Measurements from ENCODE around the gene RNF224. TPM values are rescaled to one million over a fixed set of nuclear protein-coding genes. Genes with fewer than 3 reads are reported as not detected.

Gene RNF224
- total and polyA plus RNA-seq, 3 experiments from 2014 or later, result not detected

GRCh38 chr9:137200311-137201204 is 26.7 kb upstream of the RNF224 start, which contains the start of gene TPRN:
Gene TPRN (minus strand): TSS chr9:137200741. CDS start chr9:137200711, 30 bp downstream.
- POLR2A ChIA-PET, result interaction anchor here (0.6 to 2.5 kb wide), 12 partner anchors 12 to 393 kb away, joined by 3 to 20 read pairs (median 4); partner anchors contain the start of genes ANAPC2, MAN1B1, NELFB and RABL6
- Mint-ChIP-seq H3K4me3 (peak within 1 kb of the TSS; percentile 79 to 98 (median 83)), H3K27ac (peak within 1 kb of the TSS; percentile 66 to 97 (median 78)), H3K4me1 (peaks cover 20 to 35% (median 21%) of the 10 kb centered on the region in 3 donors), H3K36me3 (peaks cover 0 to 2% (median 0%) of the 10 kb centered on the region in 3 donors), H3K9me3 (no peaks in the 10 kb centered on the region), H3K27me3 (no peaks in the 10 kb centered on the region)
- H3K36me3 ChIP-seq (ENCODE audit: insufficient read depth, low read length), result no peaks in the 10 kb centered on the region
- peak; percentile 95 to 99 (median 98) for DNase-seq
- peaks cover 30% of the 10 kb centered on the region for H3K4me1 ChIP-seq (ENCODE audit: insufficient read depth, low read length)
- no peaks in the 10 kb centered on the region for H3K9me3 ChIP-seq (ENCODE audit: low read length)
- H3K27ac ChIP-seq (ENCODE audit: low read depth, low read length), result peak within 1 kb of the TSS; percentile 74
- CTCF ChIA-PET, result interaction anchor here (0.7 to 2.6 kb wide), 5 partner anchors 11 to 104 kb away, joined by 3 to 13 read pairs (median 4); partner anchors contain the start of genes ANAPC2, CYSRT1, RNF224 and SSNA1
- peak within 1 kb of the TSS; percentile 78 for H3K4me3 ChIP-seq (ENCODE audit: low read length)
- H3K27me3 ChIP-seq (ENCODE audit: insufficient read depth, low read length, poor library complexity, severe bottlenecking), result no peaks in the 10 kb centered on the region

DNA sequence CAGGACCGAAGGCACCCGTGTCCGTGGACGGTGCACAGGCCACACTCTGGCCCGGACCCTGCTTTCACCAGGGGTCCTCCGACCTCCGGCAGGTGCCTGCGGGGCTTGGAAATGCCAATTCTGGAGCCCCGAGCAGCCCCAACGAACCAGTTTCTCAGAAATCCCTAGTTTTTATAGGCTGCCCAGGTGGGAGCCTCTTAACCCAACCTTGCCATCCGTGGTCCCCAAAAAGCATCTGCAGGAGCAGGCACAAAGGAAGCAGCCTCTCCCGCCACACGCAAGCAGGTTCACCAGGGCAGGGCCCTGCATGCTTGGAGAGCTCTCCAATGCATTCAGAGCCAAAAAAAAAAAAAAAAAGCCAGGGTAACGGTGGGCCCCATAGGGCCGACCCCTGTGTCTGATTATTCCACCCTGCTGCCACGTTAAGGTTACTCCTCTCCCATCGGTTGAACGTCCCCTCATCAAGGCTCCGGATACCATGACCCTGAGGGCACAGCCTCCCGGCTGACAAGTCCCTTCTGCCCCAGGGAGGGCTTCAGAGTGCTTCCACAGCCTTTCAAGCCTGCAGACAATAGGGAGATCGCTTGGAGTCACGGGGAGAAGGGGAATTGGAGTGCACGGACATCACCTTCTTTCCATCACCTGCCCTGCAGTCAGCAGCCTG is 26.0 kb upstream of the RNF224 start:
- Mint-ChIP-seq H3K4me3 (peak overlapping the region; percentile 79 to 98 (median 83)), H3K27me3 (no peaks in the 10 kb centered on the region), H3K9me3 (no peaks in the 10 kb centered on the region), H3K4me1 (peaks cover 25 to 43% (median 27%) of the 10 kb centered on the region in 3 donors), H3K27ac (peak overlapping the region; percentile 66 to 97 (median 78)), H3K36me3 (peaks cover 0 to 2% (median 0%) of the 10 kb centered on the region in 3 donors)
- H3K27me3 ChIP-seq (ENCODE audit: insufficient read depth, low read length, poor library complexity, severe bottlenecking), result no peaks in the 10 kb centered on the region
- peak overlapping the region; percentile 78 for H3K4me3 ChIP-seq (ENCODE audit: low read length)
- ChIA-PET CTCF (interaction anchor here (1.0 to 2.6 kb wide), 4 partner anchors 12 to 26 kb away, joined by 3 to 13 read pairs (median 4); partner anchors contain the start of genes ANAPC2, CYSRT1, RNF224 and SSNA1), POLR2A (interaction anchor here (0.9 to 2.5 kb wide), 8 partner anchors 13 to 394 kb away, joined by 3 to 20 read pairs (median 5); partner anchors contain the start of genes ANAPC2, RABL6, RNF208 and RNF224)
- DNase-seq, result no peak
- peaks cover 36% of the 10 kb centered on the region for H3K4me1 ChIP-seq (ENCODE audit: insufficient read depth, low read length)
- H3K27ac ChIP-seq (ENCODE audit: low read depth, low read length), result peak overlapping the region; percentile 74
- H3K9me3 ChIP-seq (ENCODE audit: low read length), result no peaks in the 10 kb centered on the region
- H3K36me3 ChIP-seq (ENCODE audit: insufficient read depth, low read length), result no peaks in the 10 kb centered on the region

DNA sequence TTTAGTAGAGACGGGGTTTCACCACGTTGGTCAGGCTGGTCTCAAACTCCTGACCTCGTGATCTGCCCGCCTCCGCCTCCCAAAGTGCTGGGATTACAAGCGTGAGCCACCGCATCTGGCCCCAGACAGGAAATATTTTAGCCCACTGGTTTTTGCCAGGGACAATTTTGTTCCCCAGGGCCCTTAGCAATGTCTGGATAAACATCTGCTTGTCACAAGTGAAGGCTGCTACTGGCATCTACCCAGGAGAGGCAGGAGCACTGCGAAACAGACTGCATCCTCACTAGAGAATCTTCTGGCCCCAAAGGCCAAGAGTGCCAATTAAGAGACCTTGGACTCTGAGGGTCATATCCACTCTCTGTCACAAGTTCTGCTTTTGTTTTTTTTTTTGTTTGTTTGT is 24.3 kb upstream of the RNF224 start:
- Mint-ChIP-seq H3K27ac (no peak overlapping the region), H3K4me3 (peak overlapping the region in 3 of 7 donors; percentile 19 to 96 (median 70)), H3K36me3 (peaks cover 0 to 11% (median 7%) of the 10 kb centered on the region in 3 donors), H3K4me1 (peaks cover 38 to 57% (median 41%) of the 10 kb centered on the region in 3 donors), H3K9me3 (no peaks in the 10 kb centered on the region), H3K27me3 (peaks cover 0 to 1% of the 10 kb centered on the region in 2 donors)
- Histone ChIP-seq H3K27ac (ENCODE audit: low read depth, low read length) (no peak overlapping the region), H3K36me3 (ENCODE audit: insufficient read depth, low read length) (peaks cover 5% of the 10 kb centered on the region), H3K4me3 (ENCODE audit: low read length) (no peak overlapping the region), H3K4me1 (ENCODE audit: insufficient read depth, low read length) (peaks cover 45% of the 10 kb centered on the region), H3K27me3 (ENCODE audit: insufficient read depth, low read length, poor library complexity, severe bottlenecking) (no peaks in the 10 kb centered on the region), H3K9me3 (ENCODE audit: low read length) (no peaks in the 10 kb centered on the region)
- ChIA-PET CTCF (interaction anchor here (0.6 to 2.6 kb wide), 4 partner anchors 14 to 58 kb away, joined by 3 to 13 read pairs (median 4); partner anchors contain the start of genes ANAPC2 and SSNA1), POLR2A (interaction anchor here (0.7 kb wide), 1 partner anchor 90 kb away, joined by 10 read pairs; no protein-coding TSS in a partner anchor)
- no peak for DNase-seq

- POLR2A ChIA-PET, result interaction anchor here (0.9 to 2.8 kb wide), 4 partner anchors 15 to 109 kb away, joined by 3 to 11 read pairs (median 4); partner anchors contain the start of gene TUBB4B
- Histone ChIP-seq H3K27ac (ENCODE audit: low read depth, low read length) (peak overlapping the region; percentile 85), H3K4me1 (ENCODE audit: insufficient read depth, low read length) (peaks cover 40% of the 10 kb centered on the region), H3K9me3 (ENCODE audit: low read length) (no peaks in the 10 kb centered on the region), H3K36me3 (ENCODE audit: insufficient read depth, low read length) (peaks cover 5% of the 10 kb centered on the region), H3K27me3 (ENCODE audit: insufficient read depth, low read length, poor library complexity, severe bottlenecking) (no peaks in the 10 kb centered on the region), H3K4me3 (ENCODE audit: low read length) (peak overlapping the region; percentile 97)
- Mint-ChIP-seq H3K27me3 (peaks cover 0 to 1% of the 10 kb centered on the region in 2 donors), H3K4me1 (peaks cover 38 to 54% (median 41%) of the 10 kb centered on the region in 3 donors), H3K36me3 (peaks cover 0 to 19% (median 7%) of the 10 kb centered on the region in 3 donors), H3K4me3 (peak overlapping the region; percentile 89 to 96 (median 91)), H3K27ac (peak overlapping the region; percentile 68 to 96 (median 94)), H3K9me3 (no peaks in the 10 kb centered on the region)
- no peak for DNase-seq
- CTCF ChIA-PET, result interaction anchor here (1.1 to 1.9 kb wide), 3 partner anchors 16 to 158 kb away, joined by 3 to 6 read pairs (median 3); partner anchors contain the start of gene SSNA1
Measured at GRCh38 chr9:137204731-137205125, 22.6 kb upstream of the RNF224 start.

- DNase-seq, result peak; percentile 87 to 95 (median 92)
- Histone ChIP-seq H3K36me3 (ENCODE audit: insufficient read depth, low read length) (peaks cover 5% of the 10 kb centered on the region), H3K9me3 (ENCODE audit: low read length) (no peaks in the 10 kb centered on the region), H3K4me1 (ENCODE audit: insufficient read depth, low read length) (peaks cover 40% of the 10 kb centered on the region), H3K27ac (ENCODE audit: low read depth, low read length) (peak within 1 kb of the TSS; percentile 85), H3K27me3 (ENCODE audit: insufficient read depth, low read length, poor library complexity, severe bottlenecking) (no peaks in the 10 kb centered on the region), H3K4me3 (ENCODE audit: low read length) (peak within 1 kb of the TSS; percentile 97)
- Mint-ChIP-seq H3K4me1 (peaks cover 38 to 54% (median 41%) of the 10 kb centered on the region in 3 donors), H3K9me3 (no peaks in the 10 kb centered on the region), H3K4me3 (peak within 1 kb of the TSS; percentile 89 to 96 (median 91)), H3K27ac (peak within 1 kb of the TSS; percentile 88 to 96 (median 95)), H3K36me3 (peaks cover 0 to 21% (median 7%) of the 10 kb centered on the region in 3 donors), H3K27me3 (peaks cover 0 to 1% of the 10 kb centered on the region in 2 donors)
- ChIA-PET POLR2A (interaction anchor here (0.9 to 2.8 kb wide), 5 partner anchors 16 to 110 kb away, joined by 3 to 11 read pairs (median 3); partner anchors contain the start of gene TUBB4B), CTCF (interaction anchor here (1.1 to 1.9 kb wide), 3 partner anchors 16 to 159 kb away, joined by 3 to 6 read pairs (median 3); partner anchors contain the start of gene SSNA1)
Measured at GRCh38 chr9:137205126-137206069, 21.9 kb upstream of the RNF224 start, which contains the start of the genes NDOR1 and TMEM203. Gene NDOR1 (plus strand): TSS chr9:137205700. CDS start chr9:137205778, 78 bp downstream. Gene TMEM203 (minus strand): TSS chr9:137205648. CDS start chr9:137205414, 234 bp downstream.

DNA sequence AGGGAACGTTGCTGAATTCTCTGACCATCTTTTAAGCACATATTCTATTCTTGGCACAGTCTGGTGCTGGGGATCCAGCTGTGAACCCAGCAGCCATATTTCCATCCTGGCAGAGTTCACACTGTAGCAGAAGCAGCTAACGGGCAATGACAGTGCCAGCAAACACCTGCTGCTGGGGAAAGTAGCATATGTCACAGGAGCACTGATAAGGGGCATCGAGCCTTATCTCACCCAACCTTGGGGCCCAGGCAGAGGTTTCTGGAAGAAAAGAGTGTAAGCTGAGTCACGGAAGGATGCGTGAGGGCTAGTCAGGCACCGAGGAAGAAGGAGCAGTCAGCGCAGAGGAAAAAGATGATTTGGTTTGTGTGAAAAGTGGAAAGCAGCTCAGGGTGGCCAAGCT is 20.7 kb upstream of the RNF224 start:
- no peaks in the 10 kb centered on the region for H3K27me3 ChIP-seq (ENCODE audit: insufficient read depth, low read length, poor library complexity, severe bottlenecking)
- peak overlapping the region; percentile 7 for H3K27ac ChIP-seq (ENCODE audit: low read depth, low read length)
- peaks cover 34% of the 10 kb centered on the region for H3K4me1 ChIP-seq (ENCODE audit: insufficient read depth, low read length)
- Mint-ChIP-seq H3K9me3 (no peaks in the 10 kb centered on the region), H3K36me3 (peaks cover 0 to 21% (median 7%) of the 10 kb centered on the region in 3 donors), H3K4me3 (peak overlapping the region; percentile 79 to 96 (median 90)), H3K4me1 (peaks cover 34 to 47% (median 38%) of the 10 kb centered on the region in 3 donors), H3K27ac (peak overlapping the region; percentile 85 to 96 (median 92)), H3K27me3 (peaks cover 0 to 1% of the 10 kb centered on the region in 2 donors)
- H3K36me3 ChIP-seq (ENCODE audit: insufficient read depth, low read length), result peaks cover 5% of the 10 kb centered on the region
- no peak for DNase-seq
- ChIA-PET POLR2A (interaction anchor here (1.1 to 2.0 kb wide), 2 partner anchors 17 to 77 kb away, joined by 3 to 7 read pairs; no protein-coding TSS in a partner anchor), CTCF (interaction anchor here (1.2 to 1.4 kb wide), 2 partner anchors 20 to 30 kb away, joined by 3 to 4 read pairs; partner anchors contain the start of gene RNF224)
- H3K9me3 ChIP-seq (ENCODE audit: low read length), result no peaks in the 10 kb centered on the region
- H3K4me3 ChIP-seq (ENCODE audit: low read length), result peak overlapping the region; percentile 97
